ENCODE results near the gene OCA2. TPM values are rescaled to one million over a fixed set of nuclear protein-coding genes. Genes with fewer than 3 reads are reported as not detected.
"Not testable (repeated sequence)": the region's sequence is repeated elsewhere in the genome, so short reads cannot be mapped to it uniquely, and the experiment has no call there.

Gene OCA2
- total and polyA plus RNA-seq, 2 donors from 2014 or later: 0.45 to 2.5 TPM

- H3K9ac ChIP-seq (ENCODE audit: low read length in 3 of 3); H3K4me3 ChIP-seq (ENCODE audit: low read length in 3 of 3); H3K4me1 ChIP-seq (ENCODE audit: control insufficient read depth in 2 of 3, insufficient read depth in 2 of 3, low read depth in 1 of 3, low read length in 3 of 3); H3K27me3 ChIP-seq (ENCODE audit: control insufficient read depth, insufficient read depth, low read length); intact Hi-C loops (cut with DNase I); DNase-seq; H3K9me3 ChIP-seq (ENCODE audit: control insufficient read depth in 2 of 3, insufficient read depth in 1 of 3, low read length in 3 of 3); H3K27ac ChIP-seq (ENCODE audit: low read depth in 2 of 2, low read length in 2 of 2); FAIRE-seq: not testable (repeated sequence)
- peaks cover 2 to 30% (median 6%) of the 10 kb centered on the region in 3 donors for H3K36me3 ChIP-seq (ENCODE audit: control insufficient read depth in 2 of 3, insufficient read depth in 3 of 3, low read length in 3 of 3)
Observed at GRCh38 chr15:28136236-28136904, 37.3 kb upstream of the OCA2 start.

- no peaks in the 10 kb centered on the region for H3K27me3 ChIP-seq (ENCODE audit: control insufficient read depth, insufficient read depth, low read length)
- H3K4me3 ChIP-seq (ENCODE audit: low read length in 3 of 3): no peak overlapping the region
- no peak for TF ChIP-seq CTCF (IDR thresholded peaks at IDR 0.05; ENCODE audit: borderline replicate concordance, extremely low read depth, insufficient read depth)
- H3K9me3 ChIP-seq (ENCODE audit: control insufficient read depth in 2 of 3, insufficient read depth in 1 of 3, low read length in 3 of 3): no peaks in the 10 kb centered on the region
- peak; percentile 58 for FAIRE-seq
- H3K36me3 ChIP-seq (ENCODE audit: control insufficient read depth in 2 of 3, insufficient read depth in 3 of 3, low read length in 3 of 3): peaks cover 0 to 28% (median 13%) of the 10 kb centered on the region in 3 donors
- H3K4me1 ChIP-seq (ENCODE audit: control insufficient read depth in 2 of 3, insufficient read depth in 2 of 3, low read depth in 1 of 3, low read length in 3 of 3): no peaks in the 10 kb centered on the region
- no peak overlapping the region for H3K9ac ChIP-seq (ENCODE audit: low read length in 3 of 3)
- H3K27ac ChIP-seq (ENCODE audit: low read depth in 2 of 2, low read length in 2 of 2): no peak overlapping the region
- DNase-seq: no peak
- intact Hi-C loops (cut with DNase I): no loop called here
Observed at GRCh38 chr15:28133281-28133680, 34.2 kb upstream of the OCA2 start.

- Histone ChIP-seq H3K27ac (ENCODE audit: low read depth in 2 of 2, low read length in 2 of 2) (no peak overlapping the region), H3K27me3 (ENCODE audit: control insufficient read depth, insufficient read depth, low read length) (no peaks in the 10 kb centered on the region), H3K4me1 (ENCODE audit: control insufficient read depth in 2 of 3, insufficient read depth in 2 of 3, low read depth in 1 of 3, low read length in 3 of 3) (no peaks in the 10 kb centered on the region), H3K4me3 (ENCODE audit: low read length in 3 of 3) (no peak overlapping the region), H3K9me3 (ENCODE audit: control insufficient read depth in 2 of 3, insufficient read depth in 1 of 3, low read length in 3 of 3) (no peaks in the 10 kb centered on the region), H3K9ac (ENCODE audit: low read length in 3 of 3) (no peak overlapping the region), H3K36me3 (ENCODE audit: control insufficient read depth in 2 of 3, insufficient read depth in 3 of 3, low read length in 3 of 3) (peaks cover 0 to 30% (median 13%) of the 10 kb centered on the region in 3 donors)
- TF ChIP-seq CTCF (IDR thresholded peaks at IDR 0.05; ENCODE audit: borderline replicate concordance, extremely low read depth, insufficient read depth): no peak
- FAIRE-seq: no peak
- DNase-seq: no peak
- intact Hi-C loops (cut with DNase I): no loop called here
Observed at GRCh38 chr15:28132524-28133275, 33.6 kb upstream of the OCA2 start.

- Histone ChIP-seq H3K27ac (ENCODE audit: low read depth in 2 of 2, low read length in 2 of 2) (no peak overlapping the region), H3K9ac (ENCODE audit: low read length in 3 of 3) (no peak overlapping the region), H3K4me3 (ENCODE audit: low read length in 3 of 3) (no peak overlapping the region), H3K9me3 (ENCODE audit: control insufficient read depth in 2 of 3, insufficient read depth in 1 of 3, low read length in 3 of 3) (no peaks in the 10 kb centered on the region), H3K36me3 (ENCODE audit: control insufficient read depth in 2 of 3, insufficient read depth in 3 of 3, low read length in 3 of 3) (peaks cover 0 to 38% (median 13%) of the 10 kb centered on the region in 3 donors), H3K27me3 (ENCODE audit: control insufficient read depth, insufficient read depth, low read length) (no peaks in the 10 kb centered on the region), H3K4me1 (ENCODE audit: control insufficient read depth in 2 of 3, insufficient read depth in 2 of 3, low read depth in 1 of 3, low read length in 3 of 3) (no peaks in the 10 kb centered on the region)
- FAIRE-seq (no peak), DNase-seq (no peak)
- TF ChIP-seq CTCF (IDR thresholded peaks at IDR 0.05; ENCODE audit: borderline replicate concordance, extremely low read depth, insufficient read depth): no peak
- intact Hi-C loops (cut with DNase I): no loop called here
Observed at GRCh38 chr15:28131946-28132345, 32.8 kb upstream of the OCA2 start.
